WERI-Rb-1 (cell line): ENCODE results near the gene PRKACG.
"Not testable (repeated sequence)": the region's sequence is repeated elsewhere in the genome, so short reads cannot be mapped to it uniquely, and the experiment has no call there.

Experiments
- DNase-seq: peaks from one replicate; pipeline ENCODE4 v3.0.0-alpha.2; 2020
- H3K27ac ChIP-seq: fragments of 250-450 bp; sonication (Bioruptor Pico); 2 replicates; pipeline ENCODE4 v1.5.1; 2020; ENCODE audit warnings: mild to moderate bottlenecking, moderate library complexity
- H3K27me3 ChIP-seq: fragments of 250-450 bp; sonication (Bioruptor Pico); 2 replicates; pipeline ENCODE4 v1.5.1; 2021; ENCODE audit warnings: mild to moderate bottlenecking, low read depth, moderate library complexity; ENCODE audit not compliant: insufficient read depth, severe bottlenecking
- H3K36me3 ChIP-seq: fragments of 250-450 bp; sonication (Bioruptor Pico); 2 replicates; pipeline ENCODE4 v1.5.1; 2020; ENCODE audit warnings: mild to moderate bottlenecking, moderate library complexity
- H3K4me3 ChIP-seq: 2 replicates; pipeline ENCODE4 v1.5.1; 2011; ENCODE audit warnings: low read depth, mild to moderate bottlenecking, control low read depth, low read length
- H3K9me3 ChIP-seq: fragments of 250-450 bp; sonication (Bioruptor Pico); 2 replicates; pipeline ENCODE4 v1.5.1; 2021; ENCODE audit warnings: mild to moderate bottlenecking, moderate library complexity; ENCODE audit not compliant: severe bottlenecking
- TF ChIP-seq, protein P1 (sequence below): IDR thresholded peaks from 2 replicates; pipeline ENCODE4 v1.5.1; 2011; ENCODE audit warnings: low read depth, mild to moderate bottlenecking, control low read depth, inconsistent platforms, low read length

PRKACG gene

DNA sequence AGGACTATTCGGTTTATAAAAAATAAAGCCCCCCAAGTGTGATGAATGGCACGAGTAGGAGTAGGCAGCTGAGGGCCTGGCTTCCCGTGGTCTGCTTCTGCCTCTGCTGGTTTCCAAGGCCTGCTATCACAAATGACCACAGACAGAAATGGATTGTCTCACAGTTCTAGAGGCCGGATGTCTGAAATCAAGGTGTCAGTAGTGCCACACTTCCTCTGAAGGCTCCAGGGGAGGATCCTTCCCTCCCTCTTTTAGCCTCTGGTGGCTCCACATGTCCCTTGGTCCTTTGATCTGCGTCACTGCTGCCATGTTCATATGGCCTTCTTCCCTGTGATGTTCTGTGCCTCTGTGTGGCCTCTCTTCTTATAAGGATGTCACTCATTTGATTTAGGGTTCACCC is 15.1 kb downstream of the PRKACG start:
- no peak for DNase-seq
- Histone ChIP-seq H3K27ac (no peak overlapping the region), H3K4me3 (no peak overlapping the region), H3K27me3 (no peaks in the 10 kb centered on the region), H3K36me3 (no peaks in the 10 kb centered on the region), H3K9me3 (no peaks in the 10 kb centered on the region)
- TF ChIP-seq, protein P1, sequence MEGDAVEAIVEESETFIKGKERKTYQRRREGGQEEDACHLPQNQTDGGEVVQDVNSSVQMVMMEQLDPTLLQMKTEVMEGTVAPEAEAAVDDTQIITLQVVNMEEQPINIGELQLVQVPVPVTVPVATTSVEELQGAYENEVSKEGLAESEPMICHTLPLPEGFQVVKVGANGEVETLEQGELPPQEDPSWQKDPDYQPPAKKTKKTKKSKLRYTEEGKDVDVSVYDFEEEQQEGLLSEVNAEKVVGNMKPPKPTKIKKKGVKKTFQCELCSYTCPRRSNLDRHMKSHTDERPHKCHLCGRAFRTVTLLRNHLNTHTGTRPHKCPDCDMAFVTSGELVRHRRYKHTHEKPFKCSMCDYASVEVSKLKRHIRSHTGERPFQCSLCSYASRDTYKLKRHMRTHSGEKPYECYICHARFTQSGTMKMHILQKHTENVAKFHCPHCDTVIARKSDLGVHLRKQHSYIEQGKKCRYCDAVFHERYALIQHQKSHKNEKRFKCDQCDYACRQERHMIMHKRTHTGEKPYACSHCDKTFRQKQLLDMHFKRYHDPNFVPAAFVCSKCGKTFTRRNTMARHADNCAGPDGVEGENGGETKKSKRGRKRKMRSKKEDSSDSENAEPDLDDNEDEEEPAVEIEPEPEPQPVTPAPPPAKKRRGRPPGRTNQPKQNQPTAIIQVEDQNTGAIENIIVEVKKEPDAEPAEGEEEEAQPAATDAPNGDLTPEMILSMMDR = no peak

GRCh38 chr9:68998385-68998784 is 15.5 kb downstream of the PRKACG start:
- no peak overlapping the region for H3K27ac ChIP-seq
- TF ChIP-seq, protein P1 = no peak
- no peaks in the 10 kb centered on the region for H3K27me3 ChIP-seq

DNA sequence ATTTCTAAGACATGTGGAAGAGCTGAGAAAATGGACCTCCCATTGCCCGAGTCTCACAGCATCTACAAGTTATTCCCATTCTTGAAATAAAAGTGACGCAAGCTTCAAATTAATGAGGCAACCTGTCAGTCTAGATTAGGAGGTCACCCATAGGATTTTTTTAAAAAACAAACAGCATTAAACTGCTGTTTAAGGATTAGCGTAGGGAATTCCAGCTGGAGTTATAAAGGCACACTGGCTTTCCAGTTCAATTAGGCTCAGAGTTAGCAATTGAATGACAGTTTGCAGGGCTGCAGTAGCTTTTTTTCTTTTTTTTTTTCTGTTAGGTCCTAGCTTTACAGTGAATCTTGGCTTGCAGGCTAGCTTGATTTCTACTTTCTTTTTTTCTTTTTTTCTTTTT is 16.2 kb downstream of the PRKACG start:
- Histone ChIP-seq H3K36me3 (no peaks in the 10 kb centered on the region), H3K4me3 (no peak overlapping the region), H3K27me3 (no peaks in the 10 kb centered on the region), H3K9me3 (no peaks in the 10 kb centered on the region), H3K27ac (no peak overlapping the region)
- TF ChIP-seq, protein P1 = no peak
- DNase-seq = no peak

More at GRCh38 chr9:68998385-68998784, 15.5 kb downstream of the PRKACG start:
- H3K9me3 ChIP-seq = no peaks in the 10 kb centered on the region
- no peaks in the 10 kb centered on the region for H3K36me3 ChIP-seq
- DNase-seq = no peak
- H3K4me3 ChIP-seq = no peak overlapping the region

- TF ChIP-seq, protein P1 = no peak
- no peaks in the 10 kb centered on the region for H3K36me3 ChIP-seq
- DNase-seq = no peak
- no peak overlapping the region for H3K4me3 ChIP-seq
- H3K9me3 ChIP-seq = no peaks in the 10 kb centered on the region
- H3K27me3 ChIP-seq = no peaks in the 10 kb centered on the region
- no peak overlapping the region for H3K27ac ChIP-seq
Observed at GRCh38 chr9:68996462-68996861, 17.5 kb downstream of the PRKACG start.

DNA sequence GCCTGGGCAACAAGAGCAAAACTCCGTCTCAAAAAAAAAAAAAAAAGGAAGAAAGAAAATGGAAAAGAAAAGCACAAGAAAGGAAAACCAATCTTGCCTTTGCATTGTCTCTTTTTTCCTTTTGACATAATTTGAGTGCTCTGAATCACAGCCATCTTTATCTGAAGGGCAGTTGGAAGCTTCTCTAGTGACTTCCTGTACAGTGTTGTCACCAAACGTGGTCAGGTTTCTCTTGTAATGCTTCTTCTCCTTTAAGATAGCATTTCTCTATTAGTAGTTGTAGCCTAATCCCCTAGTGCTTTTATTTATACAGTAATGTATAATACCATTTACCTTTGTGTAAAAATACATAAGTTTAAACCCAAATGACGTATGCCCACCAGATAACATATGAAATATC is 18.1 kb downstream of the PRKACG start:
- no peaks in the 10 kb centered on the region for H3K9me3 ChIP-seq
- no peaks in the 10 kb centered on the region for H3K36me3 ChIP-seq
- H3K27ac ChIP-seq = no peak overlapping the region
- DNase-seq = no peak
- H3K4me3 ChIP-seq = no peak overlapping the region
- H3K27me3 ChIP-seq = no peaks in the 10 kb centered on the region
- TF ChIP-seq, protein P1 = no peak

GRCh38 chr9:68991457-68991856 is 22.5 kb downstream of the PRKACG start:
- Histone ChIP-seq H3K27me3 (no peaks in the 10 kb centered on the region), H3K9me3 (no peaks in the 10 kb centered on the region), H3K4me3 (no peak overlapping the region), H3K27ac (no peak overlapping the region), H3K36me3 (no peaks in the 10 kb centered on the region)
- no peak for DNase-seq
- TF ChIP-seq, protein P1 = no peak

DNA sequence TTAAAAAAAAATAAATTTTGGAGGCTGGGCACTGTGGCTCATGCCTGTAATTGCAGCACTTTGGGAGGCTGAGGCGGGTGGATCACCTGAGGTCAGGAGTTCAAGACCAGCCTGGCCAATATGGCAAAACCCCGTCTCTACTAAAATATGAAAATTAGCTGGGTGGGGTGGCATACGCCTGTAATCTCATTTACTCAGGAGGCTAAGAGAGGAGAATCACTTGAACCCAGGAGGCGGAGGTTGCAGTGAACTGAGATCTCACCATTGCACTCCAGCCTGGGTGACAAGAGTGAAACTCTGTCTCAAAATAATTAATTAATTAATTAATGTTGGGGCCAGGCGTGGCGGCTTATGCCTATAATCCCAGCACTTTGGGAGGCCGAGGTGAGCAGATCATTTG is 27.0 kb downstream of the PRKACG start:
- not testable (repeated sequence) for H3K9me3 ChIP-seq, H3K27ac ChIP-seq, H3K4me3 ChIP-seq, H3K27me3 ChIP-seq, DNase-seq, H3K36me3 ChIP-seq
